ENCODE data around the gene RAB27A.
"Not testable (repeated sequence)": the region's sequence is repeated elsewhere in the genome, so short reads cannot be mapped to it uniquely, and the experiment has no call there.

- TF ChIP-seq, protein P1, sequence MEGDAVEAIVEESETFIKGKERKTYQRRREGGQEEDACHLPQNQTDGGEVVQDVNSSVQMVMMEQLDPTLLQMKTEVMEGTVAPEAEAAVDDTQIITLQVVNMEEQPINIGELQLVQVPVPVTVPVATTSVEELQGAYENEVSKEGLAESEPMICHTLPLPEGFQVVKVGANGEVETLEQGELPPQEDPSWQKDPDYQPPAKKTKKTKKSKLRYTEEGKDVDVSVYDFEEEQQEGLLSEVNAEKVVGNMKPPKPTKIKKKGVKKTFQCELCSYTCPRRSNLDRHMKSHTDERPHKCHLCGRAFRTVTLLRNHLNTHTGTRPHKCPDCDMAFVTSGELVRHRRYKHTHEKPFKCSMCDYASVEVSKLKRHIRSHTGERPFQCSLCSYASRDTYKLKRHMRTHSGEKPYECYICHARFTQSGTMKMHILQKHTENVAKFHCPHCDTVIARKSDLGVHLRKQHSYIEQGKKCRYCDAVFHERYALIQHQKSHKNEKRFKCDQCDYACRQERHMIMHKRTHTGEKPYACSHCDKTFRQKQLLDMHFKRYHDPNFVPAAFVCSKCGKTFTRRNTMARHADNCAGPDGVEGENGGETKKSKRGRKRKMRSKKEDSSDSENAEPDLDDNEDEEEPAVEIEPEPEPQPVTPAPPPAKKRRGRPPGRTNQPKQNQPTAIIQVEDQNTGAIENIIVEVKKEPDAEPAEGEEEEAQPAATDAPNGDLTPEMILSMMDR (IDR thresholded peaks at IDR 0.05 in 4 of 5, conservative IDR thresholded peaks at IDR 0.05 in 1 of 5): not testable (repeated sequence)
- not testable (repeated sequence) for TF ChIP-seq POLR2A (IDR thresholded peaks at IDR 0.05)
Measured at GRCh38 chr15:55280589-55280988, 9.0 kb downstream of the RAB27A start.

Data from gastrocnemius medialis (tissue), 4 donors.